BLaER1 treated with 17β-estradiol and CSF1 and Interleukin-3, amounts not matched to agents 10 nM and 100 nM (cell line): Measurements from ENCODE around the gene ZNF81.
"Not testable (repeated sequence)": the region's sequence is repeated elsewhere in the genome, so short reads cannot be mapped to it uniquely, and the experiment has no call there.

Experiments
- H3K27ac ChIP-seq, 11 experiments: shearing (Covaris generic); formaldehyde crosslinking; 2 replicates each; pipeline ENCODE4 v1.8.1; 2022
- H3K27me3 ChIP-seq, 11 experiments: shearing (Covaris generic); formaldehyde crosslinking; 2 replicates each; pipeline ENCODE4 v1.8.1; 2022
- H3K36me3 ChIP-seq, 11 experiments: shearing (Covaris generic); formaldehyde crosslinking; 2 replicates each; pipeline ENCODE4 v1.8.1; 2022
- H3K4me1 ChIP-seq, 10 experiments: shearing (Covaris generic); formaldehyde crosslinking; 2 replicates each; pipeline ENCODE4 v1.8.1; 2022
- H3K4me2 ChIP-seq, 11 experiments: shearing (Covaris generic); formaldehyde crosslinking; 2 replicates each; pipeline ENCODE4 v1.8.1; 2022
- H3K4me3 ChIP-seq, 10 experiments: shearing (Covaris generic); formaldehyde crosslinking; 2 replicates each; pipeline ENCODE4 v1.8.1; 2022
- H3K9ac ChIP-seq, 11 experiments: shearing (Covaris generic); formaldehyde crosslinking; 2 replicates each; pipeline ENCODE4 v1.8.1; 2022
- H3K9me3 ChIP-seq, 11 experiments: shearing (Covaris generic); formaldehyde crosslinking; replicated peaks in 1 of 11; 2 replicates each; pipeline ENCODE4 v1.8.1; 2022
- H4K20me1 ChIP-seq, 11 experiments: shearing (Covaris generic); formaldehyde crosslinking; 2 replicates each; pipeline ENCODE4 v1.8.1; 2022
- Cebpa-rat ChIP-seq, 11 experiments: shearing (Covaris generic); IDR thresholded peaks; 2 replicates each; pipeline ENCODE4 v1.8.1; 2022

The ZNF81 gene

GRCh38 chrX:47880927-47881326, 44.2 kb downstream of the ZNF81 start:
- Histone ChIP-seq H3K36me3 (peaks cover 0 to 79% (median 9%) of the 10 kb centered on the region in 11 experiments; a peak in 9 of 22 replicates), H3K9me3 (peaks cover 0 to 55% (median 20%) of the 10 kb centered on the region in 11 experiments; a peak in 15 of 22 replicates), H3K4me3 (no peak overlapping the region), H4K20me1 (no peaks in the 10 kb centered on the region), H3K4me1 (no peaks in the 10 kb centered on the region), H3K9ac (no peak overlapping the region), H3K4me2 (no peak overlapping the region), H3K27ac (no peak overlapping the region), H3K27me3 (peaks cover 68 to 100% (median 92%) of the 10 kb centered on the region in 11 experiments)
- no peak for TF ChIP-seq Cebpa-rat (IDR thresholded peaks at IDR 0.05)

- Histone ChIP-seq H3K4me3 (no peak overlapping the region), H3K27ac (no peak overlapping the region), H3K9me3 (peaks cover 0 to 60% (median 13%) of the 10 kb centered on the region in 11 experiments; a peak in 13 of 22 replicates), H3K36me3 (peaks cover 0 to 74% (median 11%) of the 10 kb centered on the region in 11 experiments; a peak in 14 of 22 replicates), H4K20me1 (no peaks in the 10 kb centered on the region), H3K9ac (no peak overlapping the region), H3K27me3 (peaks cover 66 to 100% (median 92%) of the 10 kb centered on the region in 11 experiments), H3K4me2 (no peak overlapping the region), H3K4me1 (no peaks in the 10 kb centered on the region)
- TF ChIP-seq Cebpa-rat (IDR thresholded peaks at IDR 0.05), result no peak
Observed at GRCh38 chrX:47885501-47885900, 48.8 kb downstream of the ZNF81 start.

GRCh38 chrX:47898024-47898423, 61.3 kb downstream of the ZNF81 start:
- Histone ChIP-seq H3K9ac (no peak overlapping the region), H4K20me1 (no peaks in the 10 kb centered on the region), H3K27me3 (peaks cover 59 to 98% (median 88%) of the 10 kb centered on the region in 11 experiments), H3K4me3 (no peak overlapping the region), H3K36me3 (peaks cover 0 to 48% (median 3%) of the 10 kb centered on the region in 11 experiments; a peak in 6 of 22 replicates), H3K9me3 (peaks cover 0 to 49% (median 13%) of the 10 kb centered on the region in 11 experiments; a peak in 13 of 22 replicates), H3K4me2 (no peak overlapping the region), H3K27ac (no peak overlapping the region), H3K4me1 (peaks cover 0 to 12% (median 5%) of the 10 kb centered on the region in 10 experiments; a peak in 10 of 20 replicates)
- no peak for TF ChIP-seq Cebpa-rat (IDR thresholded peaks at IDR 0.05)

GRCh38 chrX:47900833-47901232, 64.1 kb downstream of the ZNF81 start:
- peaks cover 0 to 21% (median 1%) of the 10 kb centered on the region in 11 experiments; a peak in 5 of 22 replicates for H3K36me3 ChIP-seq
- no peaks in the 10 kb centered on the region for H4K20me1 ChIP-seq
- H3K4me3 ChIP-seq, result no peak overlapping the region
- H3K4me2 ChIP-seq, result peak overlapping the region in 5 of 11 experiments; percentile 41 to 60 (median 45); a peak in 10 of 22 replicates
- TF ChIP-seq Cebpa-rat (IDR thresholded peaks at IDR 0.05), result no peak
- H3K27ac ChIP-seq, result peak overlapping the region in 2 of 11 experiments; percentile 23 to 41; a peak in 3 of 22 replicates
- no peak overlapping the region for H3K9ac ChIP-seq
- H3K27me3 ChIP-seq, result peaks cover 35 to 70% (median 61%) of the 10 kb centered on the region in 11 experiments
- peaks cover 0 to 21% (median 5%) of the 10 kb centered on the region in 11 experiments; a peak in 11 of 22 replicates for H3K9me3 ChIP-seq
- peaks cover 0 to 12% (median 5%) of the 10 kb centered on the region in 10 experiments; a peak in 10 of 20 replicates for H3K4me1 ChIP-seq

- H3K27me3 ChIP-seq, result peaks cover 26 to 57% (median 48%) of the 10 kb centered on the region in 11 experiments
- peaks cover 0 to 19% (median 5%) of the 10 kb centered on the region in 11 experiments; a peak in 10 of 22 replicates for H3K9me3 ChIP-seq
- no peaks in the 10 kb centered on the region for H4K20me1 ChIP-seq
- TF ChIP-seq Cebpa-rat (IDR thresholded peaks at IDR 0.05), result no peak
- no peak overlapping the region for H3K4me3 ChIP-seq
- H3K27ac ChIP-seq, result no peak overlapping the region
- peaks cover 0 to 12% (median 5%) of the 10 kb centered on the region in 10 experiments; a peak in 10 of 20 replicates for H3K4me1 ChIP-seq
- peaks cover 0 to 9% (median 0%) of the 10 kb centered on the region in 11 experiments; a peak in 4 of 22 replicates for H3K36me3 ChIP-seq
- H3K4me2 ChIP-seq, result no peak overlapping the region
- H3K9ac ChIP-seq, result no peak overlapping the region
Observed at GRCh38 chrX:47902161-47902560, 65.5 kb downstream of the ZNF81 start.

GRCh38 chrX:47915886-47916493, 79.3 kb downstream of the ZNF81 start:
- Histone ChIP-seq H3K4me3 (peak overlapping the region in 3 of 10 experiments; percentile 2 to 22 (median 13); a peak in 4 of 20 replicates), H3K4me1 (no peaks in the 10 kb centered on the region), H3K4me2 (no peak overlapping the region), H4K20me1 (no peaks in the 10 kb centered on the region), H3K9ac (no peak overlapping the region), H3K27me3 (peaks cover 56 to 98% (median 88%) of the 10 kb centered on the region in 11 experiments), H3K27ac (no peak overlapping the region), H3K36me3 (peaks cover 18 to 74% (median 23%) of the 10 kb centered on the region in 11 experiments), H3K9me3 (peaks cover 68 to 100% (median 87%) of the 10 kb centered on the region in 11 experiments)
- no peak for TF ChIP-seq Cebpa-rat (IDR thresholded peaks at IDR 0.05)

GRCh38 chrX:47918274-47918673, 81.6 kb downstream of the ZNF81 start:
- peaks cover 18 to 63% (median 23%) of the 10 kb centered on the region in 11 experiments for H3K36me3 ChIP-seq
- H3K9me3 ChIP-seq, result peaks cover 62 to 99% (median 81%) of the 10 kb centered on the region in 11 experiments
- no peak overlapping the region for H3K27ac ChIP-seq
- no peak overlapping the region for H3K4me2 ChIP-seq
- no peak for TF ChIP-seq Cebpa-rat (IDR thresholded peaks at IDR 0.05)
- no peaks in the 10 kb centered on the region for H3K4me1 ChIP-seq
- H4K20me1 ChIP-seq, result no peaks in the 10 kb centered on the region
- H3K9ac ChIP-seq, result no peak overlapping the region
- H3K4me3 ChIP-seq, result no peak overlapping the region
- H3K27me3 ChIP-seq, result peaks cover 55 to 98% (median 88%) of the 10 kb centered on the region in 11 experiments

GRCh38 chrX:47927212-47927611, 90.5 kb downstream of the ZNF81 start:
- no peak for TF ChIP-seq Cebpa-rat (IDR thresholded peaks at IDR 0.05)
- Histone ChIP-seq H3K27me3 (peaks cover 52 to 94% (median 81%) of the 10 kb centered on the region in 11 experiments), H3K4me3 (no peak overlapping the region), H3K9ac (no peak overlapping the region), H3K36me3 (no peaks in the 10 kb centered on the region), H3K4me2 (no peak overlapping the region), H3K9me3 (peaks cover 0 to 59% (median 0%) of the 10 kb centered on the region in 11 experiments; a peak in 5 of 22 replicates), H4K20me1 (no peaks in the 10 kb centered on the region), H3K27ac (no peak overlapping the region), H3K4me1 (no peaks in the 10 kb centered on the region)

- peaks cover 2 to 29% (median 5%) of the 10 kb centered on the region in 11 experiments; a peak in 17 of 22 replicates for H3K9me3 ChIP-seq
- H3K4me1 ChIP-seq, result peaks cover 0 to 13% (median 8%) of the 10 kb centered on the region in 10 experiments; a peak in 10 of 20 replicates
- H3K27me3 ChIP-seq, result peaks cover 45 to 81% (median 68%) of the 10 kb centered on the region in 11 experiments; a peak in 21 of 22 replicates
- not testable (repeated sequence) for H3K4me3 ChIP-seq, H3K9ac ChIP-seq, H3K4me2 ChIP-seq, H4K20me1 ChIP-seq, H3K27ac ChIP-seq, H3K36me3 ChIP-seq
Observed at GRCh38 chrX:47931970-47932369, 95.3 kb downstream of the ZNF81 start.
